A549 treated with Mapracorat at 1 μM for 4 hours (cell line): ENCODE data around the gene CPNE2. TPM values are rescaled to one million over a fixed set of nuclear protein-coding genes. Genes with fewer than 3 reads are reported as not detected.

ENCODE experiments used
- total RNA-seq: library from RNA; stranded (reverse); fragments of 200-300 nt; extraction: Qiagen RNA extraction; gene quantifications from 5 replicates; pipeline ENCODE4 v1.2.3, GENCODE V29; 2022

The CPNE2 gene
- 41.8 to 49.2 TPM (median 43.7 TPM) in 5 replicates for total RNA-seq

DNA sequence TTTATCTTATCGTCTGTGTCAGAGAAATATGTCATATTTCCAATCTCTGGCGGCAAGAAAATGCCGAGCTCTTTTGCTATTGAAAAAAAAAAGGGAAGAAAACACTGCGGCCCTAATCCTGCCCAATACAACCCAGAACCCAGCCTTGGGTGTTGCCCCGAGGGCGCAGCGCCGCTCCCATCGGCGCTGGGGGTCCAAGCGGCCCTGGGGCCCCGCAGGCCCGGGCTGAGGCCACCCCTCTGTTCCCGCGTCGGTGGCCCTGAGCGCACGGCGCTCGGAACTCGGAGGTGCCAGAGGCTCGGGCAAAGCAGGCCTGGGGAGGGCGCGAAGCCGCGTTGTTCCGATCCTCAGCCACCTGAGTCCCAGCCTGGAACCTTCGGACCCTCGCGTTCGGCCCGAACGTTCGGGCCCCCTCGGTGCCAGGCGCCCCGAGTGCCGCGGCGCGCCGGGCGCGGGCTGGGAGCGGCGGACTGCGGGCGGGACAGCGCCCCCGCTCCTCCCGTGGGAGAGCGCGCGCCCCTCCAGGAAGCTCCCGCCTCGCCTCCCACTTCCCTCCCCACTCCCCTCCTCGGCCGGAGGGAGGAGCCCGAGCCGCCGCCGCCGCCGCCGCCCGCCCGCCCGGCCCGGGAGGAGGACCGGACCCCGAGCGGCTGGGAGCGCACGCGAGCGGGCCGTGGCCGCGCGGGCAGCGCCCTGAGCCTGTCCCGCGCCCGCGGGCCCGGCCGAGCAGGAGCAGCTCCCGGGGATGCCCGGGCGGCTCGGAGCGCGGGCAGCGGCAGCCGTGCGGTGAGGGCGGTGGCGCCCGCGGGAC, at the start of gene CPNE2:
CPNE2 (plus strand) TSS at position 609 of the 811 bp plus-strand sequence. CDS start 18,160 bp downstream, outside the sequence.

DNA sequence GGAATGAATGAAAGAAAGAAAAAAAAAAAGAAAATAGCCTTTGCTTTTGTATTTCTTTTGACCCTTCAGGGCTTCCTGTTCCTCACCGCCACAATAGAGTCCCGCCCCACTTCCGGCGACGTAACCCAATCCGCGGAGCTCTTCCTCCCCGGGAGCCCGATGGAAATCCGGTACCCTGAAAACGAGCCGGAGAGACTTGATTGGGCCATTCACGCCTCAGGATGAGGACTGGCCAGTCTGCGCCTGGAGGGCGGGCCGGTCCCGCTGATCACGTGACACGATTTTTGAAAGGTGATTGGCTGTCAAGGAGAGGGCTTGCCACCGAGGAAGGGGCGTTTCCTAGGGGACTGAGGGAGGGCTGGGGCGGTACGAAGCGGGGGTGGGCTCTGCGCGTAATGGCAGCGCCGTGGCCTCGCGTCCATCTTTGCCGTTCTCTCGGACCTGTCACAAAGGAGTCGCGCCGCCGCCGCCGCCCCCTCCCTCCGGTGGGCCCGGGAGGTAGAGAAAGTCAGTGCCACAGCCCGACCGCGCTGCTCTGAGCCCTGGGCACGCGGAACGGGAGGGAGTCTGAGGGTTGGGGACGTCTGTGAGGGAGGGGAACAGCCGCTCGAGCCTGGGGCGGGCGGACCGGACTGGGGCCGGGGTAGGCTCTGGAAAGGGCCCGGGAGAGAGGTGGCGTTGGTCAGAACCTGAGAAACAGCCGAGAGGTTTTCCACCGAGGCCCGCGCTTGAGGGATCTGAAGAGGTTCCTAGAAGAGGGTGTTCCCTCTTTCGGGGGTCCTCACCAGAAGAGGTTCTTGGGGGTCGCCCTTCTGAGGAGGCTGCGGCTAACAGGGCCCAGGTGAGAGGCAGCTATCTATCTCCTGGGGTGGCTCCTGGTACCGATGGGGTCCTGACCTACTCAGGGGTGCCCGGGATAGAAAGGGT, 93.8 kb downstream of the CPNE2 start, which contains the start of the genes PSME3IP1 and RSPRY1:
PSME3IP1 (minus strand) TSS at position 95 of the 927 bp plus-strand sequence. CDS start 12,185 bp downstream, outside the sequence.
RSPRY1 (plus strand) TSS at position 385 of the 927 bp plus-strand sequence. CDS start 18,330 bp downstream, outside the sequence.

Other genes starting within 250 kb of the CPNE2 start
- gene SLC12A3, start 227.4 kb upstream of the CPNE2 start, total RNA-seq: not detected in 5 replicates
- 85.7 to 95.2 TPM (median 87.1 TPM) in 5 replicates for gene HERPUD1, start 160.4 kb upstream of the CPNE2 start, total RNA-seq
- not detected in 5 replicates for gene CETP, start 130.6 kb upstream of the CPNE2 start, total RNA-seq
- 2.8 to 4.4 TPM (median 3.7 TPM) in 5 replicates for gene NLRC5, start 103.0 kb upstream of the CPNE2 start, total RNA-seq
- gene PSME3IP1, start 93.5 kb downstream of the CPNE2 start, total RNA-seq: 79.2 to 113 TPM (median 88.8 TPM) in 5 replicates
- gene RSPRY1, start 93.7 kb downstream of the CPNE2 start, total RNA-seq: 27.7 to 36.2 TPM (median 34.9 TPM) in 5 replicates
- gene ARL2BP, start 152.7 kb downstream of the CPNE2 start, total RNA-seq: 73.1 to 80.0 TPM (median 76.6 TPM) in 5 replicates
- 1.1 to 1.8 TPM (median 1.6 TPM) in 5 replicates for gene PLLP, start 192.1 kb downstream of the CPNE2 start, total RNA-seq